Esophagus mucosa (tissue), 1 donor: Measurements from ENCODE around the gene DSCAM. TPM values are rescaled to one million over a fixed set of nuclear protein-coding genes. Genes with fewer than 3 reads are reported as not detected.
"Not testable (repeated sequence)": the region's sequence is repeated elsewhere in the genome, so short reads cannot be mapped to it uniquely, and the experiment has no call there.

ENCODE experiments used
- ATAC-seq: fragments of 200-7000 bp; cut with Tn5 transposase; one replicate; pipeline ENCODE4 v1.9.1; 2020
- total RNA-seq: library from RNA; stranded (reverse); gene quantifications from one replicate; pipeline ENCODE4 v1.2.4, GENCODE V29; 2023
- donor health status: DM: yes; HTN: yes; CAD: no.

The DSCAM gene
- total RNA-seq, 1 donor from 2014 or later = not detected

- no peak for ATAC-seq
Observed at GRCh38 chr21:40284409-40284808, 562.5 kb downstream of the DSCAM start.

GRCh38 chr21:40282912-40283886, 563.8 kb downstream of the DSCAM start:
- no peak for ATAC-seq

- no peak for ATAC-seq
Observed at GRCh38 chr21:40278345-40278744, 568.6 kb downstream of the DSCAM start.

DNA sequence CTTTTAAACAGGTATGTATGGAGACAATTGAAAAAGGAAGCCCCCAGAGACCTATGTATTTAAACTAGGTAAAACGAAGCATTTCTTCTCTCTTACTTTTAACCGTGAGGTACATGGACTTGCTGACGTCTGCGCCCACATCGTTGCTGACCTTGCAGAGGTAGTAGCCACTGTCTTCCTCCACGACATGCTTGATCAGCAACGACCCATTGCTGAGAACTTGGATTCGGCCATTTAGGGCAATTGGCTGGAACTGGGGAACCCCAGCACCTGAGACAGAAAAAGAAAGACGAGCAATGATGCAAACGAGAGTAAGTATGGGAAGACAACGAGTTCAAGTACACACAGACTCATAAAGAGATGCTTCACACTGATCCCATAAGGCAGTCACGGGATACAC, 571.0 kb downstream of the DSCAM start:
- no peak for ATAC-seq

DNA sequence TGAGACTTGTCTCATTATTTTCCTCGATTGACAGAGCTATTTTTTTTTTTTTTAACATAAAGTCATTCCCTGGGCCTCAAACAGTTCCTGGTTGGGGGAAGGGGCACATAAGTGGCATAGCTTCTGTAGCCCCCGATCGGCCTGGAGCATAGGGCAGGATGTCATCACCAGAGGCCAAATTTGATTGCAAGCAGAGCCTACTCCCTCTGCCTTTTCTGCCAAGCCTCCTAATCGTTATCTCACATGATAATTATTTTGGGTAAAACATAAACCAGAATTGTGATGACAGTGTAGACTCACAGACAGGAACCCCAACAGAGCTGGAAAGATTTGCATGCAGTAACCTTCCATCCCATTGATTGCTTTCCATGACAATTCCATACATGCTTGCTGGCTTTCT, 574.9 kb downstream of the DSCAM start:
- no peak for ATAC-seq

GRCh38 chr21:40271164-40271563, 575.8 kb downstream of the DSCAM start:
- no peak for ATAC-seq

- ATAC-seq = no peak
Observed at GRCh38 chr21:40270047-40270446, 576.9 kb downstream of the DSCAM start.

DNA sequence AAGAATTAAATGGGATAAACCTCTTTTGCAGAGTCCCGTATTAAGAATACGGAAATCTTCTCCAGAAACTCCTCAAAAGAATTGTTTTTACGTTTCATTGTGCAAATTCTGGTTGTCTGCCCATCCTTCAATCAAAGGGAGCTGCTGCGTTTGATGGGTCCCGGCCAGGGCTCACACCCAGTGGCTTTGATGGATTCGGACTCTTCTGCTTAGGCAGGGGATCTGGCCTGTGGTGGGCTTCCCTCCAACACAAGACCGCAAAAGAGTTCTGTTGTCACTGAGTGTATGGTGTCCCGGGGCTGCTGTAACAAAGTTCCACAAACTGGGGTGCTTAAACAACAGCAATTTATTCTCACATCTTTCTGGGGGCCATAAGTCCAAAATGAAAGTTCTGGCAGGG, 577.7 kb downstream of the DSCAM start:
- ATAC-seq = no peak

GRCh38 chr21:40258456-40258855, 588.5 kb downstream of the DSCAM start:
- not testable (repeated sequence) for ATAC-seq

DNA sequence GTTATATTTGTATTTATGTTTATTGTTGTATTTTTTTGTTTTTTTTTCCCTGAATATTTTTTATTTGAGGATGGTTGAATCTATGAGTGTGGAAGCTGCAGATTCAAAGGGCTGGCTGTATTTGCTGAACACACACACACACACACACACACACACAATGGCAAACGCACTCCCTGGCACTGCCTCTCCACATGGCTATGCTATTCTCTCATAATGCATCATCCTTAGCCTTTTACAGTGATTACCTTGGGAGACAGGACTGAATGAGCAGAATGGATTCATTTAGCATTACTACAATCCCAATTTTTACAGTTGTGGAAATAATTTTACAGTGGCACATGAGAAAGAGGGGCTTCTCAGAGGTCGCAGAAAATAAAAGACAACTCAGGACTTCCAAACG, 589.6 kb downstream of the DSCAM start:
- no peak for ATAC-seq

- no peak for ATAC-seq
Observed at GRCh38 chr21:40255518-40256444, 591.2 kb downstream of the DSCAM start.

DNA sequence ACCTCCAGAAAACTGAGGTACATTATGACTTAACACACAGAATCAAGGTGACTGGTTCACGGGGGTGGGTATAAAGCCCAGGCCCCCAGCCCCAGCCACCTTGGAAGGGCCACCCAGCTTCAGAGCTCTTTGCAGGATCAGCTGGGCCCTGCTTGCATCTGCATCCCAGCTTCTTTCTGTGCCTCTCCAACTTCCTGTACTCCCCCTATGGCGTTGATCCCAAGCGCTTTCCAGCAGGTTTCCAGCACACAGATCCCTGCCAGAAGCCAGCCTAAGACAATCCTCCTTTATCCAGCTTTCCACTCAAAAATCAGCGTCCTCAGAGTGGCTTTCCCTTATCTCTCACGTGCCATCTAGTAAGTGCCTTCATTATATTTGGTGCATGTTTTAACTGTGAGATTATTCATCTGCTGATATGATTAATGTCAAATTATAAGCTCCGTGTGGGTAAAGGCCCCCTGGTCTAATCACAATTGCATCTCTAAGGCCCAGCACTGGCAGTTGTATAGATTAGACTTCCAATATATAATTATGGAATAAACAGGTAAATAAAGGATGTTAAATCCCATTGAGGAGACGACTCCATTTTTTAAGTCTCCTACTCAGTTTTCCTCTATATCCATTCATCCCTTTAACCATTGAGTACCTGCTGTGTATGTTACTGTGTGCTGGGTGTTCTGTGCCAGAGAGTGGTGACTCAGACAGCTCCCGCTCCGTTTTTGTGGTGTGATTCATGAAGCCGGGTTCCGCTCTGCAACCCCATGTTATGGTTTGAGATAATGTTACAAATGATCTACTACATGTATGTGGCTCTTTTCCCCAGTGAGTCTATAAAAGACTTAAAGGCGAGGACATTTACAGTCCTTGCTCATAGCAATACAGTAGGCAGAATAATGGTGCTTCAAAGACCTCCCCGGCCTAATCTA, 592.2 kb downstream of the DSCAM start:
- ATAC-seq = peak; percentile 91

GRCh38 chr21:40253112-40253511, 593.8 kb downstream of the DSCAM start:
- ATAC-seq = no peak

DNA sequence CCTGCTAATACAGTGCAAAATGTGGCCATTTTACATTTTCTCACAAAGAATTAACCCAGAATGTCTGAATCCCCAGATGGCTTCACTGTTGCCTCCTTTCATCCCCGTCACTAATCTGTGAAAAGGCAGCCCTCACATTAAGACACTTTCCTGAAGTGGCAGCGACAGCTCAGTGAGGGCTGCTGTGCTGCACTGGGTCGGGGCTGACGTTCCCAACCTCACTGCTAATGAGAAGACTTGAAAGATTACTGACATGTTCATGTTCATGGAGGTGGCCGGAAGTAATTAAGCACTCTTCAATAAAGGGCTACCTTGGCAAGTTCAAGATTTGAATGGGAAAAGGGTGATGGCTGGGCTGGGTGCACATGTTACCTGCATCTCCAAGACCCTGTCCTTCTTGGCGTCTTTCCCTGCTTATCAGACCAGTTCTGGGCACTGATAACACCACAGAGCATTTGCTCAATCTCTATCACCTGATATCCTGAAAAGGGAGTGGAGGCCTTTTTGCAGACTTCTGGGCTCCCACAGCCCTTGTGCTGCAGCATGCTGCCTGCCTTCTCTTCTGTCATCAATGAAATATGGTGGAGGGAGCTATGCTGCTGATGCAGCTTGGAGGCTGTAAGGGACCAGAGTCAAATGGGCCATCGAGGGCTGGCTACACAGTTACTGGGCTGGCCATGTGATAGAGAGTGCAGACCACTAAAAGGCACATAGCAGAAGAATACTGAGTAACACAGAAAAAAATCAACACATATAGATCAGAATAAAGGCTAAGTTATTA, 596.3 kb downstream of the DSCAM start:
- ATAC-seq = no peak

- ATAC-seq = no peak
Observed at GRCh38 chr21:40244981-40245380, 602.0 kb downstream of the DSCAM start.

- ATAC-seq = no peak
Observed at GRCh38 chr21:40243685-40244084, 603.3 kb downstream of the DSCAM start.

GRCh38 chr21:40242586-40243265, 604.2 kb downstream of the DSCAM start:
- ATAC-seq = no peak

DNA sequence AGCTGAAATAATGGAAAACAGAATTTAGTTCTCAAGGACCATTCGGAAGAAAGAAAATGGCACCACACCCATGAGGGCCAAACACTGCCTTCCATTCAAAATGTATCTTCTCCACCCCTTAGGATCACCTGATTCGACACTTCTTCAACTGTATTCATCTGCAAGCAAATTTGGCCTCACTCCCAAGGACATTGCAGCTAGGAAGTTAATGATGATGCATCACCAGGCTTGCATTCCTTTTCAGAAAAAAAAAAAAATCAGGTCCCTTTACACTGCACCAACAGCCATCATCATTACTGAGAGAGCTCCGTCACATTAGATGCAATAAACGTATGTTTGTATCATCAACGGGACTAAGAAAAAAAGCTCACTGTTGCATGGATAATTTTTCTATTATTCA, 611.4 kb downstream of the DSCAM start:
- ATAC-seq = no peak

- no peak for ATAC-seq
Observed at GRCh38 chr21:40231979-40232378, 615.0 kb downstream of the DSCAM start.

DNA sequence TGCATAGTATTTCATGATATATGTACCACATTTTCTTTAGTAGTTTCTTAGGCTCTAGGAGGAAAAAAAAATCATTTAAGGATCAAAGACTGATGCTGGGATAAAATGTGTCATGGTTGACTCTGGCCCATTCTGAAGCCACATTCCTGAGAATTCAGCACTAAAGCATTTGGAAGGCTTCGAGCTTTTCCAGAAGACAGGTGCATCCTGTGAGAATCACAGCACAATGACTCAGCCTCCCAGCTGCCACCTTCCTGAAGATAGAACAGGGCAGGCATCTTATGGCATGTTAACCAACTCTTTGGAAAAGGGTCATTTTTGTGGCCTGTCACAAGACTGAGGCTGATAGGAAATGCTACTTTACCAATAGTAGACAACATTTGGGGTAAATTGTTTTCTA, 619.9 kb downstream of the DSCAM start:
- no peak for ATAC-seq

GRCh38 chr21:40215941-40216340, 631.0 kb downstream of the DSCAM start:
- no peak for ATAC-seq
